MM.1S (cell line): ENCODE results near the gene FIGNL1.

Experiments used
- DNase-seq: peaks from one replicate; pipeline ENCODE4 v3.0.0-alpha.2; 2015
- H2AFZ ChIP-seq: fragments of 300-600 bp; sonication (generic); 2 replicates; pipeline ENCODE4 v1.6.0; 2016; ENCODE audit warnings: antibody characterized with exemption, low read length
- H3F3A ChIP-seq: fragments of 300-600 bp; sonication (generic); 2 replicates; pipeline ENCODE4 v1.6.1; 2016; ENCODE audit warnings: mild to moderate bottlenecking, antibody characterized with exemption, low read length, moderate library complexity, mixed read lengths; ENCODE audit not compliant: insufficient read depth
- H3K27ac ChIP-seq: fragments of 300-600 bp; sonication (generic); 2 replicates; pipeline ENCODE4 v1.5.1; 2016; ENCODE audit warnings: mild to moderate bottlenecking, low read length
- H3K27me3 ChIP-seq: fragments of 300-600 bp; sonication (generic); replicated peaks from 2 replicates; pipeline ENCODE4 v1.6.0; 2016; ENCODE audit warnings: low read length; ENCODE audit not compliant: insufficient read depth
- H3K36me3 ChIP-seq: fragments of 300-600 bp; sonication (generic); replicated peaks from 2 replicates; pipeline ENCODE4 v1.6.1; 2016; ENCODE audit warnings: mild to moderate bottlenecking, low read length, mixed read lengths; ENCODE audit not compliant: insufficient read depth
- H3K4me1 ChIP-seq: fragments of 300-600 bp; sonication (generic); 2 replicates; pipeline ENCODE4 v1.6.1; 2016; ENCODE audit warnings: low read length, mixed read lengths
- H3K4me2 ChIP-seq: fragments of 300-600 bp; sonication (generic); 2 replicates; pipeline ENCODE4 v1.6.0; 2016; ENCODE audit warnings: low read depth, low read length
- H3K4me3 ChIP-seq: fragments of 300-600 bp; sonication (generic); 2 replicates; pipeline ENCODE4 v1.5.1; 2016; ENCODE audit warnings: low read length, mixed read lengths
- H3K79me2 ChIP-seq: fragments of 300-600 bp; sonication (generic); 2 replicates; pipeline ENCODE4 v1.6.1; 2016; ENCODE audit warnings: mixed run types, low read length, mixed read lengths
- H3K9ac ChIP-seq: fragments of 300-600 bp; sonication (generic); 2 replicates; pipeline ENCODE4 v1.6.1; 2016; ENCODE audit warnings: low read length, mixed read lengths
- H3K9me2 ChIP-seq: fragments of 300-600 bp; sonication (generic); replicated peaks from 2 replicates; pipeline ENCODE4 v1.6.1; 2016; ENCODE audit warnings: mild to moderate bottlenecking, low read length, mixed read lengths; ENCODE audit not compliant: insufficient read depth
- H3K9me3 ChIP-seq: fragments of 300-600 bp; sonication (generic); replicated peaks from 2 replicates; pipeline ENCODE4 v1.6.1; 2016; ENCODE audit warnings: mild to moderate bottlenecking, low read length, mixed read lengths; ENCODE audit not compliant: insufficient read depth
- H4K20me1 ChIP-seq: fragments of 300-600 bp; sonication (generic); 2 replicates; pipeline ENCODE4 v1.6.1; 2016; ENCODE audit warnings: mild to moderate bottlenecking, low read length, moderate library complexity, mixed read lengths; ENCODE audit not compliant: insufficient read depth
- EZH2 ChIP-seq: fragments of 300-600 bp; sonication (generic); optimal IDR thresholded peaks from 2 replicates; pipeline ENCODE3; 2017; ENCODE audit warnings: low read depth, mild to moderate bottlenecking, antibody characterized with exemption, low read length, mixed read lengths
- EZH2phosphoT487 ChIP-seq: fragments of 300-600 bp; sonication (generic); IDR thresholded peaks from 2 replicates; pipeline ENCODE4 v1.6.1; 2018; ENCODE audit warnings: antibody characterized with exemption, low read length
- TF ChIP-seq, protein P1 (sequence below): fragments of 300-600 bp; sonication (generic); IDR thresholded peaks from 2 replicates; pipeline ENCODE4 v1.5.1; 2016; ENCODE audit warnings: antibody characterized with exemption, low read length, mixed read lengths

Gene FIGNL1

DNA sequence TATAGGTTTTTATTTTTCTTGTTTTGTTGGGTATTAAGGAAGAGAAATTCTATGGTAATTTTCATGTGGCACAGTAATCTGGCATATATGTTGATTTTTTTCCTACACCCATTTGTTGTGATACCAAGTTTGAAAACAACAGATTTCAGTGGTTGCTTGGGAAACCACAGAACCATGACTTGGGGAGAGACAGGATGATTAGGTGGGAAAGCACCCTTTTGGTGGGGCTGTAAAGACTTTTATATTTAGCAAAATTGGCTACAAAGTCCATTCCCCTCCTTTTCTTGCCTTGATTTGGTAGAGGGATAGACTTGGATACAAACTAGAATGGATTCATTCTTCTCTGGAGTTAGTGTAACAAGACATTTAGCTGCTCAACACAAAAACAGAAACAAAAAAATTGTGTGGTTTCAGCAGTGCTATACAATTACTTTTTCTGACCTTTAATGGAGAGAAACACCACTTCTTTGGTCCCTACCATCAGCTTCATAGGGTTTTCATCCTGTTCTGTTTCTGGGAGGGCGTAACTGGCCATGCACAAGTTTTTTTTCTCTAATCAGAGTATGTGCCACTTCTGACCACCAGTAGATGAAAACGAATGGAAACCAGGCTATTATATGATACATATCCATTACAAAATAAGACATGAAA, 52.7 kb downstream of the FIGNL1 start:
- Histone ChIP-seq H3K4me1 (peaks cover 40% of the 10 kb centered on the region), H3K27ac (peak overlapping the region; percentile 49; the same call in 1 of the 2 replicates), H3K9me2 (no peaks in the 10 kb centered on the region), H3K9ac (no peak overlapping the region), H3K79me2 (peaks cover 58% of the 10 kb centered on the region), H3K27me3 (no peaks in the 10 kb centered on the region), H2AFZ (no peak overlapping the region), H3K9me3 (no peaks in the 10 kb centered on the region), H3K4me3 (no peak overlapping the region), H3K4me2 (peak overlapping the region; percentile 13; the same call in 1 of the 2 replicates), H3F3A (peaks cover 12% of the 10 kb centered on the region; the same call in 1 of the 2 replicates), H3K36me3 (peaks cover 11% of the 10 kb centered on the region), H4K20me1 (no peaks in the 10 kb centered on the region)
- peak; percentile 11 for DNase-seq
- TF ChIP-seq, protein P1, sequence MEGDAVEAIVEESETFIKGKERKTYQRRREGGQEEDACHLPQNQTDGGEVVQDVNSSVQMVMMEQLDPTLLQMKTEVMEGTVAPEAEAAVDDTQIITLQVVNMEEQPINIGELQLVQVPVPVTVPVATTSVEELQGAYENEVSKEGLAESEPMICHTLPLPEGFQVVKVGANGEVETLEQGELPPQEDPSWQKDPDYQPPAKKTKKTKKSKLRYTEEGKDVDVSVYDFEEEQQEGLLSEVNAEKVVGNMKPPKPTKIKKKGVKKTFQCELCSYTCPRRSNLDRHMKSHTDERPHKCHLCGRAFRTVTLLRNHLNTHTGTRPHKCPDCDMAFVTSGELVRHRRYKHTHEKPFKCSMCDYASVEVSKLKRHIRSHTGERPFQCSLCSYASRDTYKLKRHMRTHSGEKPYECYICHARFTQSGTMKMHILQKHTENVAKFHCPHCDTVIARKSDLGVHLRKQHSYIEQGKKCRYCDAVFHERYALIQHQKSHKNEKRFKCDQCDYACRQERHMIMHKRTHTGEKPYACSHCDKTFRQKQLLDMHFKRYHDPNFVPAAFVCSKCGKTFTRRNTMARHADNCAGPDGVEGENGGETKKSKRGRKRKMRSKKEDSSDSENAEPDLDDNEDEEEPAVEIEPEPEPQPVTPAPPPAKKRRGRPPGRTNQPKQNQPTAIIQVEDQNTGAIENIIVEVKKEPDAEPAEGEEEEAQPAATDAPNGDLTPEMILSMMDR: no peak
- TF ChIP-seq EZH2phosphoT487 (no peak), EZH2 (no peak)

DNA sequence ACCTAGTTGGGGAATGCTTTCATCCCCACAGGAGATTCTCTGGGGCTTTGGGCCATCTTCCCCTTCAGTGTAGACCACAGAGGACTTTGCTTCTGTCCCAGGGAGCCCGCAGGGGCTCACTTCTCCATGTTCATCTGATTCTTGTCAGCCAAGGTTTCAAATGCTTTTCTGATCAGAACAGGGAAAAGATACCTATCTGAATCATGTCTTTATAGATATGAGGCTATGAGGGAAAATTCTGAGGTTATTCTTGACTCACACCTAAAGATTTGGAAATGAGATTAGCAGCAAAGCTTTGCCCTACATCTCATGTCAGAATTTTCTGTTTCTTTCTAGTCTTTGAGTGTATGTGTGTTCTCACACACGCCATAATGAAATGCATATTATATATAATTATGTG, 53.3 kb downstream of the FIGNL1 start:
- Histone ChIP-seq H3K9me3 (no peaks in the 10 kb centered on the region), H3K9ac (no peak overlapping the region), H3K36me3 (peaks cover 11% of the 10 kb centered on the region), H3K27me3 (no peaks in the 10 kb centered on the region), H3K4me1 (peaks cover 40% of the 10 kb centered on the region), H4K20me1 (no peaks in the 10 kb centered on the region), H2AFZ (no peak overlapping the region), H3K4me3 (no peak overlapping the region), H3K9me2 (no peaks in the 10 kb centered on the region), H3F3A (peaks cover 12% of the 10 kb centered on the region; the same call in 1 of the 2 replicates), H3K4me2 (peak overlapping the region; percentile 8; the same call in 1 of the 2 replicates), H3K27ac (peak overlapping the region; percentile 37; the same call in 1 of the 2 replicates), H3K79me2 (peaks cover 61% of the 10 kb centered on the region)
- TF ChIP-seq EZH2phosphoT487 (no peak), EZH2 (no peak)
- TF ChIP-seq, protein P1: no peak
- no peak for DNase-seq

DNA sequence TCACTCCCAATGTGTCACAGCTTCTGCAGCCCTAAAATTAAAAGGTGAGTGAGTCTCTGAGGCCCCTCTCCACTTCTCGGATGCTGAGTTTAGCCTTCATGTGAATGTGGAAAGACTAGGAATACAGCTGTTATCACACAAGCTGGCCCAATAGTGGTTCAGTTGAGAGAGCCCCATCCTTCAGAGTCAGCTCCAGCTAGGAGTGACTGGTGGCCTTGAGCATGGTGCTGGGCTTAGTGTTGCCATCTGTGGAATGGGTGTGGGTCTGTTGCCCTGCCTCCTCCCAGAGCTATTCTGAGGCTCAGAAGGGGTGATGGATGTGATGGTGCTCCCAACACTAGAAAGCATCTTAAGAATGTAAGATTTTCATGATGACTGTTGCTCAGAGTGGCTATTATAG, 55.8 kb downstream of the FIGNL1 start:
- Histone ChIP-seq H3K36me3 (peaks cover 5% of the 10 kb centered on the region; the same call in 1 of the 2 replicates), H3K9ac (no peak overlapping the region), H2AFZ (no peak overlapping the region), H4K20me1 (no peaks in the 10 kb centered on the region), H3K27me3 (no peaks in the 10 kb centered on the region), H3K4me3 (no peak overlapping the region), H3K4me2 (no peak overlapping the region), H3K9me3 (no peaks in the 10 kb centered on the region), H3K4me1 (peaks cover 40% of the 10 kb centered on the region), H3K9me2 (no peaks in the 10 kb centered on the region), H3F3A (peaks cover 12% of the 10 kb centered on the region; the same call in 1 of the 2 replicates), H3K79me2 (peaks cover 70% of the 10 kb centered on the region), H3K27ac (no peak overlapping the region)
- TF ChIP-seq EZH2phosphoT487 (no peak), EZH2 (no peak)
- TF ChIP-seq, protein P1: no peak
- no peak for DNase-seq
